ENCODE data around the gene FOXP1.

Gene FOXP1

GRCh38 chr3:71077070-71077469 is 506.5 kb downstream of the FOXP1 start:
- no peak for DNase-seq (ENCODE audit: low read depth)

- no peak for DNase-seq (ENCODE audit: low read depth)
Measured at GRCh38 chr3:71076361-71077002, 507.0 kb downstream of the FOXP1 start.

GRCh38 chr3:71075494-71075893 is 508.0 kb downstream of the FOXP1 start:
- no peak for DNase-seq (ENCODE audit: low read depth)

- no peak for DNase-seq (ENCODE audit: low read depth)
Measured at GRCh38 chr3:71074423-71074822, 509.1 kb downstream of the FOXP1 start.

GRCh38 chr3:71072986-71073385 is 510.5 kb downstream of the FOXP1 start:
- DNase-seq (ENCODE audit: low read depth) = no peak

- no peak for DNase-seq (ENCODE audit: low read depth)
Measured at GRCh38 chr3:71072287-71072686, 511.2 kb downstream of the FOXP1 start.

- DNase-seq (ENCODE audit: low read depth) = no peak
Measured at GRCh38 chr3:71070497-71071463, 512.7 kb downstream of the FOXP1 start.

GRCh38 chr3:71069797-71070196 is 513.7 kb downstream of the FOXP1 start:
- DNase-seq (ENCODE audit: low read depth) = peak; percentile 52

- no peak for DNase-seq (ENCODE audit: low read depth)
Measured at GRCh38 chr3:71067977-71068654, 515.4 kb downstream of the FOXP1 start.

GRCh38 chr3:71066849-71067261 is 516.7 kb downstream of the FOXP1 start:
- no peak for DNase-seq (ENCODE audit: low read depth)

- DNase-seq (ENCODE audit: low read depth) = no peak
Measured at GRCh38 chr3:71066356-71066755, 517.2 kb downstream of the FOXP1 start.

GRCh38 chr3:71065764-71066013 is 517.8 kb downstream of the FOXP1 start:
- no peak for DNase-seq (ENCODE audit: low read depth)

GRCh38 chr3:71064956-71065763 is 518.4 kb downstream of the FOXP1 start:
- DNase-seq (ENCODE audit: low read depth) = peak; percentile 39

- peak; percentile 28 for DNase-seq (ENCODE audit: low read depth)
Measured at GRCh38 chr3:71064291-71064955, 519.1 kb downstream of the FOXP1 start.

- no peak for DNase-seq (ENCODE audit: low read depth)
Measured at GRCh38 chr3:71063773-71064290, 519.7 kb downstream of the FOXP1 start.

GRCh38 chr3:71062952-71063772 is 520.4 kb downstream of the FOXP1 start:
- DNase-seq (ENCODE audit: low read depth) = no peak

GRCh38 chr3:71062037-71062932 is 521.2 kb downstream of the FOXP1 start:
- no peak for DNase-seq (ENCODE audit: low read depth)

- no peak for DNase-seq (ENCODE audit: low read depth)
Measured at GRCh38 chr3:71061581-71061980, 521.9 kb downstream of the FOXP1 start.

- DNase-seq (ENCODE audit: low read depth) = no peak
Measured at GRCh38 chr3:71061037-71061436, 522.5 kb downstream of the FOXP1 start.

Measured in stimulated activated CD8-positive, alpha-beta memory T cell treated with anti-CD3 and anti-CD28 coated beads, Interleukin-12 subunit alpha, Interleukin-12 subunit beta, amount 100 ng/mL, for 1 hour (primary cell).